Dedifferentiated amniotic fluid mesenchymal stem cell (primary cell): Measurements from ENCODE around the gene TRIM49D2.
"Not testable (repeated sequence)": the region's sequence is repeated elsewhere in the genome, so short reads cannot be mapped to it uniquely, and the experiment has no call there.

Source experiments
- DNase-seq: peaks from one replicate; pipeline ENCODE4 v3.0.0-alpha.2; 2016; ENCODE audit errors: extremely low spot score

The TRIM49D2 gene

DNA sequence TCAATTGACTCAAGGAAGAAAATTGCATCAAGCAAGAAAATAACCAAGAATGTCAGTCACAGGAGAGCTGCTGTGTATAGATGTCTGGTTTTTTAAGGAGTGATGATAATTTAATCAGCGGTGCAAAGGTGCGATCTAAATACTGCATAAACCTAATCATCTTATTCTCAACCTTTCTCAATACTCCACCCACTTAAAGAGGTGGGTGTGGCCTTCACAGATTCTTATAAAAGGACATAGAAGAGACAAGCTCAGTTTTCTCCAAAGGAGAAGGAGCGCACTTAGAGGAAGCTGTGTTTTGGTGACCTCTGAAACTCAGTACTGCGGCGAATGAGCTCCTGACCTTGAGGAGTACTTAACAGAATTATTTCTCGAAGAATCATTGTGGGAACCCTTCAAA lies at the start of gene TRIM49D2:
Gene TRIM49D2 (plus strand): TSS at position 301 of the 400 bp plus-strand sequence. CDS start 2,698 bp downstream, outside the sequence.
- not testable (repeated sequence) for DNase-seq

GRCh38 chr11:89877511-89877910 lies 46.4 kb upstream of the TRIM49D2 start:
- DNase-seq = not testable (repeated sequence)

- DNase-seq = not testable (repeated sequence)
Observed at GRCh38 chr11:89893245-89893644, 30.6 kb upstream of the TRIM49D2 start.

DNA sequence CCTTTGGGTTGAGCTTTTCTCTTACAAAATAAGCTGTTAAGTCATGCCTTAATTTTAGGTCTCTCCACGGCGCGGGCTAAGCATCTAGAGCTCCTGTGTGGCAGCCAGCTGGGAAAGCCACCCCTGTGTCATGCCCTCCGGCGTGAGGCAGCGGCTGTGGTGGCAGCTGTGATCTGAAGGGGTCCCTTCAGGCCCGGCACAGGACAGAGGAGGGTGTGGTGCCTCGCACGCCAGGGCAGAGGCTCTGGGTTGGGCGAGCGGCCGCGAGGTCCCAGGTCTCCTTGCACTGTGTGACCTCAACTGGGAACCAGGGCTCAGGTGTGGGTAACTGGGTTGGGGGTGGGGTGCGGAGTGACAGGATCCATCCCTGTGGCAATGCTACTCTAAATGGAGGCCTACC lies 23.1 kb upstream of the TRIM49D2 start:
- not testable (repeated sequence) for DNase-seq

DNA sequence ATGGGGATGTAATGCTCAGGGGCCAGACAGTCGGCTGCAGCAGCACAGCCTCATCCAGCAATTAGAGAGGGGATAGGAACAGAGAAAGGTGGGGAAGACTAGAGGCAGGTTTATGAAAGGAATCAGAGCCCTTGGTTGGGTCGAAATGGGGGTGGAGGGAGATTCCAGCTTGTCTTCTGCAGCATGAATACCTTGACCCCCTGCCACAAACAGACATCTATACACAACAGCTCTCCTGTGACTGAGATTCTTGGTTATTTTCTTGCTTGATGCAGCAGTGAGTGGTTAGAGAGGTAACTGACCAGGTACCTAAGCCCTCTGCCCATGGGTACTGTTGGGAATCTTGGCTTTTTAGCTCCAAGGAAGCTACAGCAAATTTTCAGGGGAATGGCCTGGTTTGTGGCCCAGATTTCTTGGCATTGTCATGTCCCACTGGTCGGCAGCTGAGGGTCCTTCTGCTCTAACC lies 1.6 kb upstream of the TRIM49D2 start, which contains the start of gene TRIM49D1:
Gene TRIM49D1 (minus strand): TSS at position 51 of the 466 bp plus-strand sequence. CDS start 4,535 bp downstream, outside the sequence.
- no peak for DNase-seq

GRCh38 chr11:89960833-89961232 lies 37.0 kb downstream of the TRIM49D2 start:
- DNase-seq = not testable (repeated sequence)

- DNase-seq = not testable (repeated sequence)
Observed at GRCh38 chr11:89965737-89966136, 41.9 kb downstream of the TRIM49D2 start, which contains the start of gene TRIM64. TSS of gene TRIM64 (plus strand) at chr11:89966037. CDS start at chr11:89968504, 2,467 bp downstream.
